H1 (cell line): ENCODE data around the gene HDAC11.

Source experiments
- CHD1 ChIP-seq: IDR thresholded peaks from 2 replicates; pipeline ENCODE4 v1.6.1; 2012; ENCODE audit warnings: low read depth, low read length, improper control_type of control experiment
- EGR1 ChIP-seq: IDR thresholded peaks from 2 replicates; pipeline ENCODE4 v1.6.1; 2011; ENCODE audit warnings: low read depth, low read length, borderline replicate concordance
- EP300 ChIP-seq, 2 experiments: IDR thresholded peaks; 1 replicate in 1 of 2; 2 replicates in 1 of 2; pipeline ENCODE4 v1.6.1; 2011 to 2012; ENCODE audit warnings: low read depth in 2 of 2, low read length in 2 of 2, mild to moderate bottlenecking in 2 of 2, borderline replicate concordance in 1 of 2, inconsistent platforms in 1 of 2, moderate library complexity in 1 of 2
- NRF1 ChIP-seq: IDR thresholded peaks from 2 replicates; pipeline ENCODE4 v1.6.1; 2011; ENCODE audit warnings: mild to moderate bottlenecking, low read depth, low read length, improper control_type of control experiment
- POLR2A ChIP-seq, 2 experiments: IDR thresholded peaks; 1 replicate in 1 of 2; 2 replicates in 1 of 2; pipeline ENCODE4 v1.6.1; 2011; ENCODE audit warnings: low read depth in 2 of 2, low read length in 2 of 2, mild to moderate bottlenecking in 2 of 2; ENCODE audit errors: control extremely low read depth in 1 of 2
- POLR2AphosphoS5 ChIP-seq: IDR thresholded peaks from 2 replicates; pipeline ENCODE4 v1.6.1; 2011; ENCODE audit warnings: low read depth, low read length
- RAD21 ChIP-seq, 2 experiments: IDR thresholded peaks in 1 of 2; conservative IDR thresholded peaks in 1 of 2; 2 replicates each; pipeline ENCODE4 v1.6.1; 2011; ENCODE audit warnings: low read depth in 2 of 2, low read length in 2 of 2, improper control_type of control experiment in 1 of 2, inconsistent platforms in 1 of 2, mild to moderate bottlenecking in 1 of 2, moderate library complexity in 1 of 2
- RFX5 ChIP-seq: IDR thresholded peaks from 2 replicates; pipeline ENCODE4 v1.6.1; 2011; ENCODE audit warnings: low read depth, low read length, improper control_type of control experiment, borderline replicate concordance
- ZNF274 ChIP-seq: IDR thresholded peaks from 2 replicates; pipeline ENCODE4 v1.7.0; 2012; ENCODE audit warnings: low read length, borderline replicate concordance; ENCODE audit errors: extremely low read depth
- TF ChIP-seq, protein P1 (sequence below), 3 experiments: IDR thresholded peaks; 1 replicate in 2 of 3; 2 replicates in 1 of 3; pipeline versions ENCODE4 v1.5.1 to v1.6.1; 2011; ENCODE audit warnings: low read length in 3 of 3, mild to moderate bottlenecking in 3 of 3, inconsistent platforms in 2 of 3, low read depth in 1 of 3, moderate library complexity in 1 of 3; ENCODE audit not compliant: insufficient read depth in 1 of 3; ENCODE audit errors: control extremely low read depth in 1 of 3
- TF ChIP-seq, protein P2 (sequence below): IDR thresholded peaks from 2 replicates; pipeline ENCODE4 v1.6.1; 2011; ENCODE audit warnings: low read length, improper control_type of control experiment
- TF ChIP-seq, protein P3 (sequence below): IDR thresholded peaks from 2 replicates; pipeline ENCODE4 v1.6.1; 2012; ENCODE audit warnings: inconsistent platforms

DNA sequence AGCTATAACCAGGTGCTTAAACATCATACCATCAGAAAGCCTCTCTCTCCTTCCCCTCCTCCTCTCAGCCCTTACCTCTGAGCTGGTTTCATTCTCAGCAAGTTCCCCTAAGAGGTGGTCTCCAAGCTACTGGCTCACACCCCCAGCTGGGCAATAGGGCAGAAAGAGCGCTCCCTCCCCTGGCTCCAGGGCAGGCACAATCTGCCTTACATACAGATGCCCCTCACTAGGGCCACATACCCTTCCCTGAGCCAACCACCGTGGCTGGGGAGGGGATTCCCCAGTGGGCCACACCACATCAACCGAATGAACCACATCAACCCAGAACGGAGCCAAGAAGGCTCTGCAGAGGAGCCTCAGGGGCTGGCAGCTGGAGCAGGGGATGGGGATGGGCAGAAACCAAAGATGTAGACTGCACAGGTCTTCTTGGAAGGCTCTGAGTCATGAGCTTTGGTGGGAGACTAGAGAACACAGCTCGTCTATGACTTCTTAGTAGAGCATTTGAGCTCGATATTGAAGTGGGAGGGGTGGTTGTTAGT is 64.3 kb downstream of the HDAC11 start:
- TF ChIP-seq, protein P1, sequence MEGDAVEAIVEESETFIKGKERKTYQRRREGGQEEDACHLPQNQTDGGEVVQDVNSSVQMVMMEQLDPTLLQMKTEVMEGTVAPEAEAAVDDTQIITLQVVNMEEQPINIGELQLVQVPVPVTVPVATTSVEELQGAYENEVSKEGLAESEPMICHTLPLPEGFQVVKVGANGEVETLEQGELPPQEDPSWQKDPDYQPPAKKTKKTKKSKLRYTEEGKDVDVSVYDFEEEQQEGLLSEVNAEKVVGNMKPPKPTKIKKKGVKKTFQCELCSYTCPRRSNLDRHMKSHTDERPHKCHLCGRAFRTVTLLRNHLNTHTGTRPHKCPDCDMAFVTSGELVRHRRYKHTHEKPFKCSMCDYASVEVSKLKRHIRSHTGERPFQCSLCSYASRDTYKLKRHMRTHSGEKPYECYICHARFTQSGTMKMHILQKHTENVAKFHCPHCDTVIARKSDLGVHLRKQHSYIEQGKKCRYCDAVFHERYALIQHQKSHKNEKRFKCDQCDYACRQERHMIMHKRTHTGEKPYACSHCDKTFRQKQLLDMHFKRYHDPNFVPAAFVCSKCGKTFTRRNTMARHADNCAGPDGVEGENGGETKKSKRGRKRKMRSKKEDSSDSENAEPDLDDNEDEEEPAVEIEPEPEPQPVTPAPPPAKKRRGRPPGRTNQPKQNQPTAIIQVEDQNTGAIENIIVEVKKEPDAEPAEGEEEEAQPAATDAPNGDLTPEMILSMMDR (IDR thresholded peaks at IDR 0.05; ENCODE audit: control extremely low read depth in 1 of 3, insufficient read depth in 1 of 3, low read depth in 1 of 3, low read length in 3 of 3) = no peak
- no peak for TF ChIP-seq POLR2A (IDR thresholded peaks at IDR 0.05; ENCODE audit: control extremely low read depth in 1 of 2, low read depth in 2 of 2, low read length in 2 of 2)
- TF ChIP-seq EGR1 = no peak
- no peak for TF ChIP-seq POLR2AphosphoS5
- TF ChIP-seq ZNF274 = no peak
- TF ChIP-seq RAD21 (IDR thresholded peaks at IDR 0.05 in 1 of 2, conservative IDR thresholded peaks at IDR 0.05 in 1 of 2; ENCODE audit: low read depth in 2 of 2, low read length in 2 of 2) = no peak
- no peak for TF ChIP-seq RFX5
- TF ChIP-seq NRF1 = no peak
- no peak for TF ChIP-seq EP300 (IDR thresholded peaks at IDR 0.05; ENCODE audit: borderline replicate concordance in 1 of 2, low read depth in 2 of 2, low read length in 2 of 2)
- no peak for TF ChIP-seq CHD1
- TF ChIP-seq, protein P2, sequence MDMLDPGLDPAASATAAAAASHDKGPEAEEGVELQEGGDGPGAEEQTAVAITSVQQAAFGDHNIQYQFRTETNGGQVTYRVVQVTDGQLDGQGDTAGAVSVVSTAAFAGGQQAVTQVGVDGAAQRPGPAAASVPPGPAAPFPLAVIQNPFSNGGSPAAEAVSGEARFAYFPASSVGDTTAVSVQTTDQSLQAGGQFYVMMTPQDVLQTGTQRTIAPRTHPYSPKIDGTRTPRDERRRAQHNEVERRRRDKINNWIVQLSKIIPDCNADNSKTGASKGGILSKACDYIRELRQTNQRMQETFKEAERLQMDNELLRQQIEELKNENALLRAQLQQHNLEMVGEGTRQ = no peak
- TF ChIP-seq, protein P3, sequence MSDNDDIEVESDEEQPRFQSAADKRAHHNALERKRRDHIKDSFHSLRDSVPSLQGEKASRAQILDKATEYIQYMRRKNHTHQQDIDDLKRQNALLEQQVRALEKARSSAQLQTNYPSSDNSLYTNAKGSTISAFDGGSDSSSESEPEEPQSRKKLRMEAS = no peak
